ENCODE data around the gene ABCA3.

The ABCA3 gene

GRCh38 chr16:2343211-2343610 lies 2.7 kb upstream of the ABCA3 start:
- Histone ChIP-seq H3K79me2 (ENCODE audit: control insufficient read depth, insufficient read depth, low read length) (no peaks in the 10 kb centered on the region), H3K36me3 (ENCODE audit: control insufficient read depth, insufficient read depth, low read length) (no peaks in the 10 kb centered on the region), H3K27me3 (ENCODE audit: insufficient read depth, low read length, poor library complexity) (peaks cover 8% of the 10 kb centered on the region), H3K4me1 (ENCODE audit: control insufficient read depth, low read depth, low read length) (no peaks in the 10 kb centered on the region), H3K4ac (ENCODE audit: low read depth, low read length) (no peak overlapping the region), H3K23ac (ENCODE audit: low read length) (no peak overlapping the region), H4K5ac (ENCODE audit: low read length) (no peak overlapping the region), H3K4me3 (ENCODE audit: low read length) (no peak overlapping the region), H3K18ac (ENCODE audit: low read length) (no peak overlapping the region), H3K56ac (ENCODE audit: low read length) (no peak overlapping the region), H3K79me1 (ENCODE audit: low read length) (no peaks in the 10 kb centered on the region), H3K4me2 (ENCODE audit: low read length) (no peak overlapping the region), H2BK5ac (ENCODE audit: low read length) (no peak overlapping the region), H2AK5ac (ENCODE audit: low read length) (no peak overlapping the region), H4K8ac (ENCODE audit: low read depth, low read length) (no peak overlapping the region), H2BK120ac (ENCODE audit: low read depth, low read length) (no peak overlapping the region), H3K27ac (ENCODE audit: low read depth, low read length) (no peak overlapping the region), H2BK15ac (replicated peaks; ENCODE audit: low read depth) (no peak overlapping the region), H3K9ac (ENCODE audit: low read length) (no peak overlapping the region)
- no CpG with 5 or more reads among the region's 1 CpG for WGBS (ENCODE audit: extremely low coverage, insufficient coverage, low lambda C conversion rate)
- DNase-seq, result no peak

GRCh38 chr16:2341456-2342447 lies 1.2 kb upstream of the ABCA3 start:
- Histone ChIP-seq H2BK120ac (ENCODE audit: low read depth, low read length) (no peak overlapping the region), H3K36me3 (ENCODE audit: control insufficient read depth, insufficient read depth, low read length) (no peaks in the 10 kb centered on the region), H3K4me3 (ENCODE audit: low read length) (no peak overlapping the region), H2AK5ac (ENCODE audit: low read length) (no peak overlapping the region), H3K27me3 (ENCODE audit: insufficient read depth, low read length, poor library complexity) (peaks cover 8% of the 10 kb centered on the region), H2BK5ac (ENCODE audit: low read length) (no peak overlapping the region), H4K8ac (ENCODE audit: low read depth, low read length) (no peak overlapping the region), H3K4me2 (ENCODE audit: low read length) (no peak overlapping the region), H3K9ac (ENCODE audit: low read length) (no peak overlapping the region), H3K27ac (ENCODE audit: low read depth, low read length) (no peak overlapping the region), H2BK15ac (replicated peaks; ENCODE audit: low read depth) (no peak overlapping the region), H3K18ac (ENCODE audit: low read length) (no peak overlapping the region), H4K5ac (ENCODE audit: low read length) (no peak overlapping the region), H3K79me2 (ENCODE audit: control insufficient read depth, insufficient read depth, low read length) (no peaks in the 10 kb centered on the region), H3K4me1 (ENCODE audit: control insufficient read depth, low read depth, low read length) (no peaks in the 10 kb centered on the region), H3K23ac (ENCODE audit: low read length) (no peak overlapping the region), H3K4ac (ENCODE audit: low read depth, low read length) (no peak overlapping the region), H3K56ac (ENCODE audit: low read length) (no peak overlapping the region), H3K79me1 (ENCODE audit: low read length) (no peaks in the 10 kb centered on the region)
- WGBS (ENCODE audit: extremely low coverage, insufficient coverage, low lambda C conversion rate), result no CpG with 5 or more reads among the region's 77 CpGs
- no peak for DNase-seq

DNA sequence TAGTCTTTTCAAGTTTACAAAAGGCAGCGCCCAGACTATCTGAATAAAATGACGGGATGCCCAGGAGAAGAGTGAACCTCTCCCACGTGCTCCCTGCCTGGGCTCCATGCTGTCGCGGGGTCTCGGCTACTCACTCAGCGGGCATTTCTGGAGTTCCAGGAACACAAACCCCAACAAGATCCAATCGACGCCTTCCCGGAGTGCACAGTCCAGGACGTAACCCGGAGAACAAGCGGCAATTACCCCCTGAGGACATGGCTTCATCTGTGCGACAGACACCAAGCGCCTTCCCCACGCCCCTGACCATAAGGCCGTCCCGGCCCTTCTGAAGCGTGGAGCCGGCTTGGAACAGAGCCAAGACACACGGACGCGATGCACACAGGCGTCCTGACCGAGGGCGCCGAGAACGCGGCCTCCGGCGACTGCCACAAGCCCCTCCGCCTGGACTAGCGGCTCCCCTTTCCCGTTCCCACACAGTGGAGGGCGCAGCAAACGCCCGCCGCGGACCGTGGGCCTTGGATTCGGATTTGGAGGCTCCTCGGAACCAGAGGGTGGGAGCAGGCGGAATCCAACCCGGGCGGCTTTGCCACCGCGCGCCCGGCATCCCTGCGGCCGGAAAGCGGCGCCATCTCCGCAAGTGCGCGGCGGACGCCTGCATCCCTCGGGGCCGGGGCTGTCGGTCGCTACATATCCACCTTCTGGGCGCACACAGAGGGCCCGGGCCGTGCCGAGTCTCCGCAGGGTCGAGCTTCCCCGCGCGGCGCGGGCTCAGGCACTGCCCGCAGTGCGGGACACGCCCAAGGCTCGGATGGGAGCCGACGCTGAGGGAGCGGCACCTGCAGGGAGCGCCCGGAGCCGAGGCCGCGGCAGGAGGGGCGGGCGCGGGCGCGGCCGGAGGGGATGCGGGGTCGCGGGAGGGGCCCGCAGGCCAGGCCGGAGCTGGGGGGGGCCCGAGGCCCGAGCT lies 725 bp downstream of the ABCA3 start:
- no peaks in the 10 kb centered on the region for H3K4me1 ChIP-seq (ENCODE audit: control insufficient read depth, low read depth, low read length)
- H3K79me1 ChIP-seq (ENCODE audit: low read length), result no peaks in the 10 kb centered on the region
- peak overlapping the region; percentile 10 for H3K9ac ChIP-seq (ENCODE audit: low read length)
- no peaks in the 10 kb centered on the region for H3K36me3 ChIP-seq (ENCODE audit: control insufficient read depth, insufficient read depth, low read length)
- no peak overlapping the region for H2BK15ac ChIP-seq (replicated peaks; ENCODE audit: low read depth)
- H2BK120ac ChIP-seq (ENCODE audit: low read depth, low read length), result no peak overlapping the region
- H3K56ac ChIP-seq (ENCODE audit: low read length), result peak overlapping the region; percentile 71
- H3K4ac ChIP-seq (ENCODE audit: low read depth, low read length), result no peak overlapping the region
- WGBS (ENCODE audit: extremely low coverage, insufficient coverage, low lambda C conversion rate), result no CpG with 5 or more reads among the region's 98 CpGs
- H3K4me3 ChIP-seq (ENCODE audit: low read length), result peak overlapping the region; percentile 36
- peak overlapping the region; percentile 55 for H3K23ac ChIP-seq (ENCODE audit: low read length)
- H3K27me3 ChIP-seq (ENCODE audit: insufficient read depth, low read length, poor library complexity), result peaks cover 8% of the 10 kb centered on the region
- H3K18ac ChIP-seq (ENCODE audit: low read length), result no peak overlapping the region
- no peak overlapping the region for H4K5ac ChIP-seq (ENCODE audit: low read length)
- H3K79me2 ChIP-seq (ENCODE audit: control insufficient read depth, insufficient read depth, low read length), result no peaks in the 10 kb centered on the region
- H3K4me2 ChIP-seq (ENCODE audit: low read length), result peak overlapping the region; percentile 91
- H4K8ac ChIP-seq (ENCODE audit: low read depth, low read length), result no peak overlapping the region
- no peak overlapping the region for H2AK5ac ChIP-seq (ENCODE audit: low read length)
- DNase-seq, result peak; percentile 22
- H2BK5ac ChIP-seq (ENCODE audit: low read length), result no peak overlapping the region
- H3K27ac ChIP-seq (ENCODE audit: low read depth, low read length), result no peak overlapping the region

- DNase-seq, result no peak
- H4K5ac ChIP-seq (ENCODE audit: low read length), result no peak overlapping the region
- H2BK120ac ChIP-seq (ENCODE audit: low read depth, low read length), result no peak overlapping the region
- H3K27me3 ChIP-seq (ENCODE audit: insufficient read depth, low read length, poor library complexity), result peaks cover 8% of the 10 kb centered on the region
- H3K18ac ChIP-seq (ENCODE audit: low read length), result no peak overlapping the region
- no CpG with 5 or more reads among the region's 15 CpGs for WGBS (ENCODE audit: extremely low coverage, insufficient coverage, low lambda C conversion rate)
- H3K4me3 ChIP-seq (ENCODE audit: low read length), result no peak overlapping the region
- no peaks in the 10 kb centered on the region for H3K79me2 ChIP-seq (ENCODE audit: control insufficient read depth, insufficient read depth, low read length)
- H2BK15ac ChIP-seq (replicated peaks; ENCODE audit: low read depth), result no peak overlapping the region
- H3K4me2 ChIP-seq (ENCODE audit: low read length), result no peak overlapping the region
- no peaks in the 10 kb centered on the region for H3K79me1 ChIP-seq (ENCODE audit: low read length)
- no peak overlapping the region for H3K56ac ChIP-seq (ENCODE audit: low read length)
- no peak overlapping the region for H3K4ac ChIP-seq (ENCODE audit: low read depth, low read length)
- H3K27ac ChIP-seq (ENCODE audit: low read depth, low read length), result no peak overlapping the region
- H4K8ac ChIP-seq (ENCODE audit: low read depth, low read length), result no peak overlapping the region
- no peak overlapping the region for H3K23ac ChIP-seq (ENCODE audit: low read length)
- H2BK5ac ChIP-seq (ENCODE audit: low read length), result no peak overlapping the region
- no peaks in the 10 kb centered on the region for H3K4me1 ChIP-seq (ENCODE audit: control insufficient read depth, low read depth, low read length)
- H3K9ac ChIP-seq (ENCODE audit: low read length), result no peak overlapping the region
- H2AK5ac ChIP-seq (ENCODE audit: low read length), result no peak overlapping the region
- no peaks in the 10 kb centered on the region for H3K36me3 ChIP-seq (ENCODE audit: control insufficient read depth, insufficient read depth, low read length)
These were observed 2.9 kb downstream of the ABCA3 start for GRCh38 chr16:2337431-2338296.

DNA sequence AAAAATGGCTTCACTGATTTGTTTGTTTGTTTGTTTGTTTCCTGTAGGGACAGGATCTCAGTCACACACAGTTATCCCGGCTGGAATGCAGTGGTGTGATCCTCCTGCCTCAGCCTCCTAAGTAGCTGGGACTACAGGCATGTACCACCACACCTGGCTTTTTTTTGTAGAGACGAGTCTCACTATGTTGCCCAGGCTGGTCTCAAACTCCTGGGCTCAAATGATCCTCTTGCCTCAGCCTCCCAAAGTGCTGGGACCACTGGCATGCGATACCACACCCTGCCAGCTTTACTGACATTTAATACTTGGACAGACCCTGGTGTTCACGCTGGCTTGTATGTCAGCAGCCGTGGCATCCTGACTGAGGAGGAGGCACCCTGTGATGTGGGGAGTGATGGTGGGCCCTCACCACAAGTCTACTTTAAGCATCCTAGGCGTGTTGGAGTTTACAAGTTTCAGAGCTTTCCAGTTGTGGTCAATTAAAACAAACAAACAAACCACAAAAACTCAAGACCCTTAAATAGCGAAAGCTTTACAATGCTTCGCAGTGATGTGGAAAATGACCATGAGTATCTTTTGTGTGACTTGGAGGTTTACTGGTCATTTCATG lies 5.1 kb downstream of the ABCA3 start:
- no peak for DNase-seq
- Histone ChIP-seq H3K27me3 (ENCODE audit: insufficient read depth, low read length, poor library complexity) (peaks cover 8% of the 10 kb centered on the region), H3K79me1 (ENCODE audit: low read length) (no peaks in the 10 kb centered on the region), H3K4me2 (ENCODE audit: low read length) (no peak overlapping the region), H3K27ac (ENCODE audit: low read depth, low read length) (no peak overlapping the region), H2BK15ac (replicated peaks; ENCODE audit: low read depth) (no peak overlapping the region), H4K5ac (ENCODE audit: low read length) (no peak overlapping the region), H3K4me3 (ENCODE audit: low read length) (no peak overlapping the region), H3K4ac (ENCODE audit: low read depth, low read length) (no peak overlapping the region), H3K79me2 (ENCODE audit: control insufficient read depth, insufficient read depth, low read length) (no peaks in the 10 kb centered on the region), H2BK120ac (ENCODE audit: low read depth, low read length) (no peak overlapping the region), H3K36me3 (ENCODE audit: control insufficient read depth, insufficient read depth, low read length) (no peaks in the 10 kb centered on the region), H3K9ac (ENCODE audit: low read length) (no peak overlapping the region), H3K18ac (ENCODE audit: low read length) (no peak overlapping the region), H3K23ac (ENCODE audit: low read length) (no peak overlapping the region), H2AK5ac (ENCODE audit: low read length) (no peak overlapping the region), H3K56ac (ENCODE audit: low read length) (no peak overlapping the region), H3K4me1 (ENCODE audit: control insufficient read depth, low read depth, low read length) (no peaks in the 10 kb centered on the region), H4K8ac (ENCODE audit: low read depth, low read length) (no peak overlapping the region), H2BK5ac (ENCODE audit: low read length) (no peak overlapping the region)
- WGBS (ENCODE audit: extremely low coverage, insufficient coverage, low lambda C conversion rate), result no CpG with 5 or more reads among the region's 8 CpGs

All from mesendoderm (in vitro differentiated cells).